Panc1 (cell line): ENCODE results near the gene HRNR.

Experiments
- POLR2AphosphoS5 ChIP-seq: IDR thresholded peaks from 2 replicates; pipeline ENCODE4 v1.6.1; 2012; ENCODE audit warnings: mild to moderate bottlenecking, low read depth, low read length, moderate library complexity
- SIN3A ChIP-seq: IDR thresholded peaks from 2 replicates; pipeline ENCODE4 v1.6.1; 2012; ENCODE audit warnings: low read depth, mild to moderate bottlenecking, low read length, moderate library complexity, borderline replicate concordance; ENCODE audit not compliant: insufficient read depth
- TCF7L2 ChIP-seq: IDR thresholded peaks from 2 replicates; pipeline ENCODE4 v1.6.1; 2011; ENCODE audit warnings: mild to moderate bottlenecking, low read depth, low read length, inconsistent platforms
- TF ChIP-seq, protein P1 (sequence below): fragments of 450-650 bp; IDR thresholded peaks from 2 replicates; pipeline ENCODE4 v1.5.1; 2017; ENCODE audit warnings: mild to moderate bottlenecking
- TF ChIP-seq, protein P2 (sequence below), 2 experiments: IDR thresholded peaks; 2 replicates each; pipeline ENCODE4 v1.6.1; 2011 to 2012; ENCODE audit warnings: low read depth in 2 of 2, control low read depth in 1 of 2, low read length in 1 of 2, mild to moderate bottlenecking in 1 of 2, moderate library complexity in 1 of 2; ENCODE audit not compliant: insufficient read depth in 1 of 2

DNA sequence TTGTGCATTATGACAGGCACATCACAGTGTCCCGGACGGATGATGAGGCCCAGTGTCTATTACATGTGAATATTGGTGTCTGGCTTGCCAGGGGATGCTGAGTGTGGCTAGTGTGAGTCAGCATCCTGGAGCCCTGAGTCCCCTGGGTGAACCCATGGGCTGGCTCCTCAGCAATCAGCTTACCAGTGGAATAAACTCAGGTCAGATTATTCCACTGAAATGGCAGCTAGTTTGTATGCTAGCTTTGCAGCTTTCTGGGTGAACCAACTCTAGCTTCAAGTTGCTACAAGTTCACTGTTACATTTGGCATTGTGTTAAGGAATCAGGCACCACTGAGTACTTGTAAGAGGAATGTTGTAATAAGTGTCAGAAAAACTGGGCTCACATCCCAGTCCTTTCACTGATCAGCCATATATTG is 41.0 kb downstream of the HRNR start:
- TF ChIP-seq, protein P1, sequence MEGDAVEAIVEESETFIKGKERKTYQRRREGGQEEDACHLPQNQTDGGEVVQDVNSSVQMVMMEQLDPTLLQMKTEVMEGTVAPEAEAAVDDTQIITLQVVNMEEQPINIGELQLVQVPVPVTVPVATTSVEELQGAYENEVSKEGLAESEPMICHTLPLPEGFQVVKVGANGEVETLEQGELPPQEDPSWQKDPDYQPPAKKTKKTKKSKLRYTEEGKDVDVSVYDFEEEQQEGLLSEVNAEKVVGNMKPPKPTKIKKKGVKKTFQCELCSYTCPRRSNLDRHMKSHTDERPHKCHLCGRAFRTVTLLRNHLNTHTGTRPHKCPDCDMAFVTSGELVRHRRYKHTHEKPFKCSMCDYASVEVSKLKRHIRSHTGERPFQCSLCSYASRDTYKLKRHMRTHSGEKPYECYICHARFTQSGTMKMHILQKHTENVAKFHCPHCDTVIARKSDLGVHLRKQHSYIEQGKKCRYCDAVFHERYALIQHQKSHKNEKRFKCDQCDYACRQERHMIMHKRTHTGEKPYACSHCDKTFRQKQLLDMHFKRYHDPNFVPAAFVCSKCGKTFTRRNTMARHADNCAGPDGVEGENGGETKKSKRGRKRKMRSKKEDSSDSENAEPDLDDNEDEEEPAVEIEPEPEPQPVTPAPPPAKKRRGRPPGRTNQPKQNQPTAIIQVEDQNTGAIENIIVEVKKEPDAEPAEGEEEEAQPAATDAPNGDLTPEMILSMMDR = no peak
- no peak for TF ChIP-seq POLR2AphosphoS5
- TF ChIP-seq, protein P2, sequence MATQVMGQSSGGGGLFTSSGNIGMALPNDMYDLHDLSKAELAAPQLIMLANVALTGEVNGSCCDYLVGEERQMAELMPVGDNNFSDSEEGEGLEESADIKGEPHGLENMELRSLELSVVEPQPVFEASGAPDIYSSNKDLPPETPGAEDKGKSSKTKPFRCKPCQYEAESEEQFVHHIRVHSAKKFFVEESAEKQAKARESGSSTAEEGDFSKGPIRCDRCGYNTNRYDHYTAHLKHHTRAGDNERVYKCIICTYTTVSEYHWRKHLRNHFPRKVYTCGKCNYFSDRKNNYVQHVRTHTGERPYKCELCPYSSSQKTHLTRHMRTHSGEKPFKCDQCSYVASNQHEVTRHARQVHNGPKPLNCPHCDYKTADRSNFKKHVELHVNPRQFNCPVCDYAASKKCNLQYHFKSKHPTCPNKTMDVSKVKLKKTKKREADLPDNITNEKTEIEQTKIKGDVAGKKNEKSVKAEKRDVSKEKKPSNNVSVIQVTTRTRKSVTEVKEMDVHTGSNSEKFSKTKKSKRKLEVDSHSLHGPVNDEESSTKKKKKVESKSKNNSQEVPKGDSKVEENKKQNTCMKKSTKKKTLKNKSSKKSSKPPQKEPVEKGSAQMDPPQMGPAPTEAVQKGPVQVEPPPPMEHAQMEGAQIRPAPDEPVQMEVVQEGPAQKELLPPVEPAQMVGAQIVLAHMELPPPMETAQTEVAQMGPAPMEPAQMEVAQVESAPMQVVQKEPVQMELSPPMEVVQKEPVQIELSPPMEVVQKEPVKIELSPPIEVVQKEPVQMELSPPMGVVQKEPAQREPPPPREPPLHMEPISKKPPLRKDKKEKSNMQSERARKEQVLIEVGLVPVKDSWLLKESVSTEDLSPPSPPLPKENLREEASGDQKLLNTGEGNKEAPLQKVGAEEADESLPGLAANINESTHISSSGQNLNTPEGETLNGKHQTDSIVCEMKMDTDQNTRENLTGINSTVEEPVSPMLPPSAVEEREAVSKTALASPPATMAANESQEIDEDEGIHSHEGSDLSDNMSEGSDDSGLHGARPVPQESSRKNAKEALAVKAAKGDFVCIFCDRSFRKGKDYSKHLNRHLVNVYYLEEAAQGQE (IDR thresholded peaks at IDR 0.05; ENCODE audit: insufficient read depth in 1 of 2, low read depth in 2 of 2, low read length in 1 of 2) = no peak
- TF ChIP-seq TCF7L2 = no peak
- TF ChIP-seq SIN3A = no peak
